SK-N-MC (cell line): Measurements from ENCODE around the gene PEX19.

Source experiments
- DNase-seq: peaks from one replicate; pipeline ENCODE4 v3.0.0-alpha.2; 2011; ENCODE audit warnings: low read depth, low spot score
- H3K27ac ChIP-seq: fragments of 200-600 bp; sonication (generic); 2 replicates; pipeline ENCODE4 v1.5.1; 2016; ENCODE audit warnings: mixed run types
- H3K36me3 ChIP-seq: fragments of 200-600 bp; sonication (generic); 2 replicates; pipeline ENCODE4 v1.6.1; 2017; ENCODE audit warnings: antibody characterized with exemption, low read length, mixed read lengths; ENCODE audit not compliant: insufficient read depth
- H3K4me3 ChIP-seq: fragments of 200-600 bp; sonication (generic); 2 replicates; pipeline ENCODE4 v1.5.1; 2016
- H3K9ac ChIP-seq: fragments of 200-600 bp; sonication (generic); 2 replicates; pipeline ENCODE4 v1.8.0; 2017; ENCODE audit warnings: mixed run types, mixed read lengths; ENCODE audit not compliant: insufficient read length
- H3K9me3 ChIP-seq: fragments of 200-600 bp; sonication (generic); 2 replicates; pipeline ENCODE4 v1.6.1; 2017; ENCODE audit warnings: low read depth, mild to moderate bottlenecking, antibody characterized with exemption, low read length, moderate library complexity, mixed read lengths
- EZH2 ChIP-seq: fragments of 200-600 bp; sonication (generic); IDR thresholded peaks from one replicate; pipeline ENCODE4 v1.6.1; 2017; ENCODE audit warnings: antibody characterized with exemption
- FOXP2 ChIP-seq: optimal IDR thresholded peaks from 2 replicates; pipeline ENCODE3; 2011; ENCODE audit warnings: mild to moderate bottlenecking, moderate library complexity; ENCODE audit not compliant: insufficient read depth; ENCODE audit errors: extremely low read length, control extremely low read depth
- POLR2AphosphoS5 ChIP-seq: IDR thresholded peaks from 2 replicates; pipeline ENCODE4 v1.6.1; 2012; ENCODE audit warnings: mild to moderate bottlenecking, low read depth, low read length, borderline replicate concordance

PEX19 gene

GRCh38 chr1:160261893-160262794 lies 22.8 kb downstream of the PEX19 start, which contains the start of gene DCAF8:
TSS of gene DCAF8 (minus strand) at chr1:160262549. CDS start at chr1:160244008, 18,541 bp downstream.
- no peak for TF ChIP-seq EZH2
- peak; percentile 63 for TF ChIP-seq FOXP2
- peak; percentile 98 for TF ChIP-seq POLR2AphosphoS5

DNA sequence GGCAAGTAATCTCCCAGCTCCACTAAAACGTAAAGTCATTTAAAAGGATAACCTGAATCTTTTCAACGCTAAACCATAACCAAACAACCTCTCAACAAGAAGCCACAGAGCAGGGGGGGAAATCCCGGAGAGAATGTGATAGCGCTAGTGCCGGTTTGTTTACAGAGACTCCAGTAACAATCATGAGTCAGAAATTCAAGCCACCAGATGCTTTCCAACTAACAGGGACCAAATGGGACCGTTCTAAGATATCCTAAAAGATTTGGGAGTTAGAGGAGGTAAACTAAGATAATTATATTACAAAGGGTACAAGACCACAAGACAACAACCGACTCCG lies 23.4 kb downstream of the PEX19 start:
- DNase-seq = no peak
- TF ChIP-seq FOXP2 (no peak), POLR2AphosphoS5 (no peak), EZH2 (no peak)

More at GRCh38 chr1:160261893-160262794, 22.8 kb downstream of the PEX19 start, which contains the start of gene DCAF8:
- Histone ChIP-seq H3K9ac (peak within 1 kb of the TSS; percentile 97), H3K27ac (peak within 1 kb of the TSS; percentile 90), H3K4me3 (peak within 1 kb of the TSS; percentile 97), H3K9me3 (no peaks in the 10 kb centered on the region), H3K36me3 (no peaks in the 10 kb centered on the region; the same call in 1 of the 2 replicates)
- peak; percentile 84 for DNase-seq

DNA sequence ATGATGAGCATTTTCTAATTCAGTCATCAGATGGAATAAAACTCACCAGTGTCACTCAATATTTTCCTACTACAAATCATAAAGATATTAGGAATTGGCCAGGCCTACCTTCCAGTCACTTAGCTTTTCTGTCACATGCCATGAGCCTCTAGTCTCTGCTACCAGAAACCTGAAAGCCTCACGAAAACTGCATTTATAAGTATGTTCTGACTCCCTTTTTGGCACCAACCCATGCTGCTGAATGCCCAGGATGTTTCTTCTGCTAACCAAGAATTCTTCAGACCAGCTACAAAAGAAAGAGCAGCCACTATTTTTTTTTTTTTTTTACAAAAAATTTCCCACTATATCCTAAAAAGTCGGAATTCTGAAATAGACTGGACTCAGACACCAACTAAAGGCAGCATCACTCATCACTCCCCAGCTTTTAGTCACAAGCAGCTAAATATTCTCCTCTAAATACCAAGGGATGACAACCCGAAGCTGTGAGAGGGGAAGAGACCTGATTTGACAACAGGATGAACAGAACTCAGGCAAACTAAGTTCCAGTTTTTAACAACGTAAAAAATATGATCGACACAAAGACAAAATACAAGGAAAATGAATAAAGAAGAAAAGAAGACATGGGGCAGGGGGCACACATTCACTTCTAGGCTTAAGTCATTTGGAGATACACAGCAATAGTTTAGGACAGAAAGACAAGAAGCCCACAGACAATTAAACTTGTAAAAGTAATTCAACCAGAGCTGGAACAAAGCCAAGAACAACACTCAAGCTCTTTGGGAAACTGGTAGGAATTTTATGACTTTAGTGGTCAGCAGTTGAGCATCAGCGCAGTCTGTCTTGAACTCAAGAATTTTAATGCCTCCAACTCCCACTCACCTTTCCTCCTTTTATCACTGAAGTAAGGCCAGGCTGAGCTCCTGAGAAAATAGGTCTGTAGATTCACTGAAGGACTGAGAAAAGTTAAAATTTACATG lies 24.2 kb downstream of the PEX19 start:
- H3K9me3 ChIP-seq = no peaks in the 10 kb centered on the region
- DNase-seq = no peak
- H3K27ac ChIP-seq = no peak overlapping the region

More for the DNA sequence above, 23.4 kb downstream of the PEX19 start:
- H3K27ac ChIP-seq = peak overlapping the region; percentile 63
- peak overlapping the region; percentile 97 for H3K4me3 ChIP-seq
- peak overlapping the region; percentile 97 for H3K9ac ChIP-seq
- H3K36me3 ChIP-seq = no peaks in the 10 kb centered on the region; the same call in 1 of the 2 replicates
- no peaks in the 10 kb centered on the region for H3K9me3 ChIP-seq

GRCh38 chr1:160258177-160258798 lies 26.6 kb downstream of the PEX19 start:
- no peaks in the 10 kb centered on the region for H3K9me3 ChIP-seq
- H3K36me3 ChIP-seq = no peaks in the 10 kb centered on the region; the same call in 1 of the 2 replicates
- H3K27ac ChIP-seq = no peak overlapping the region
- no peak overlapping the region for H3K9ac ChIP-seq
- TF ChIP-seq FOXP2 = no peak
- no peak for TF ChIP-seq EZH2
- no peak for TF ChIP-seq POLR2AphosphoS5
- no peak for DNase-seq
- H3K4me3 ChIP-seq = no peak overlapping the region

More for the DNA sequence above, 24.2 kb downstream of the PEX19 start:
- peak overlapping the region; percentile 97 for H3K9ac ChIP-seq
- no peaks in the 10 kb centered on the region; the same call in 1 of the 2 replicates for H3K36me3 ChIP-seq
- H3K4me3 ChIP-seq = peak overlapping the region; percentile 97
- TF ChIP-seq EZH2 = no peak
- TF ChIP-seq POLR2AphosphoS5 = no peak
- no peak for TF ChIP-seq FOXP2

- H3K27ac ChIP-seq = no peak overlapping the region
- DNase-seq = no peak
- H3K36me3 ChIP-seq = no peaks in the 10 kb centered on the region; the same call in 1 of the 2 replicates
- H3K9ac ChIP-seq = peak overlapping the region; percentile 25
- no peaks in the 10 kb centered on the region for H3K9me3 ChIP-seq
- TF ChIP-seq EZH2 = no peak
- TF ChIP-seq POLR2AphosphoS5 = no peak
- TF ChIP-seq FOXP2 = no peak
- H3K4me3 ChIP-seq = no peak overlapping the region
Observed at GRCh38 chr1:160257411-160258015, 27.4 kb downstream of the PEX19 start.

DNA sequence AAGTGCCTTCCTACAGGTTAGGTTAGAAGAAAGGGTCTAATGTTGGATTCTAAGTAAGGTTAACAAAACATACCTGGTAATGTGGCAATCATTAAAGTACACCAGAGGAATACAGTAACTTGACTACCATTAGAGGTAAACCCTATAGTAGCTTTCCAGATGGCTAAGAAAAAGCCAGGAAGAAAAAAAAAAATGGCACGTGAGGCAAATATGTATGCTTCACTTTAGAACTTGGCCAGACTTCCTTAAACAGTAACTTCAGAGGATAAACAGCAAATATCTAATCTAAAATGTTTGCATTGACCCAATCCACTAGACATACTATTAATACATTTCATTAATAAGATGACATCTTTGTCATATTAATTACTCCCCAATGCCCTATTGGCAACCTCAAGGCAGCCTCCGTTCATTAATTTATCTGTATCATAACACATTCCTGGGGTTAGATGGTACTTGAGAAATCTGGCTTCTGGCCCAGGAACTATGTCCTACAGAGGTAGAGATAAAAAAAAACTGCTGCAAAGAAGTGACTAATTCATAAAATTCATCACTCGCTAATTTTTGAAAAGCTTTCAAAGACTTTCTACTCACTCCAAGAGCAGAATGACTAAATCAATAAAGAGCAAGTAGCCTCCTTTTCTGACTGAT lies 28.4 kb downstream of the PEX19 start:
- no peaks in the 10 kb centered on the region; the same call in 1 of the 2 replicates for H3K36me3 ChIP-seq
- no peaks in the 10 kb centered on the region for H3K9me3 ChIP-seq
- TF ChIP-seq FOXP2 = no peak
- no peak for TF ChIP-seq POLR2AphosphoS5
- no peak for TF ChIP-seq EZH2
- no peak overlapping the region for H3K9ac ChIP-seq
- peak overlapping the region; percentile 46; the same call in 1 of the 2 replicates for H3K27ac ChIP-seq
- H3K4me3 ChIP-seq = no peak overlapping the region
- no peak for DNase-seq
